ENCODE measurements around the gene PERM1. TPM values are rescaled to one million over a fixed set of nuclear protein-coding genes. Genes with fewer than 3 reads are reported as not detected.

PERM1 gene
- total RNA-seq, 4 donors from 2014 or later: 0.39 to 1.9 (median 1.4) TPM; not detected in 1

- no peak overlapping the region for H3K4me3 ChIP-seq
- ATAC-seq: no peak
- H3K4me1 ChIP-seq: peaks cover 0 to 20% (median 13%) of the 10 kb centered on the region in 3 donors
- 73 to 75% methylated on average over 14 to 15 of the region's 15 CpGs for WGBS, 2 donors (ENCODE audit: low coverage in 1 of 2)
- H3K9me3 ChIP-seq: no peaks in the 10 kb centered on the region
- TF ChIP-seq POLR2A (IDR thresholded peaks at IDR 0.05) (no peak), EP300 (IDR thresholded peaks at IDR 0.05) (no peak), POLR2AphosphoS5 (IDR thresholded peaks at IDR 0.05) (no peak), CTCF (IDR thresholded peaks at IDR 0.05) (no peak)
- H3K36me3 ChIP-seq: peaks cover 0 to 5% of the 10 kb centered on the region in 2 donors
- H3K27me3 ChIP-seq: peaks cover 74% of the 10 kb centered on the region
- no peak overlapping the region for H3K27ac ChIP-seq
These were observed 12.5 kb downstream of the PERM1 start for GRCh38 chr1:969260-969855.

- peaks cover 0 to 20% (median 13%) of the 10 kb centered on the region in 3 donors for H3K4me1 ChIP-seq
- no peaks in the 10 kb centered on the region for H3K9me3 ChIP-seq
- H3K27me3 ChIP-seq: peaks cover 57% of the 10 kb centered on the region
- H3K36me3 ChIP-seq: peaks cover 0 to 21% of the 10 kb centered on the region in 2 donors
- H3K27ac ChIP-seq: no peak overlapping the region
- 30% methylated on average over 2 of the region's 23 CpGs; no CpG with 5 or more reads in 1 of the 2 donors for WGBS, 2 donors (ENCODE audit: low coverage in 1 of 2)
- no peak overlapping the region for H3K4me3 ChIP-seq
- no peak for ATAC-seq
- no peak for TF ChIP-seq POLR2A (IDR thresholded peaks at IDR 0.05)
- no peak for TF ChIP-seq CTCF (IDR thresholded peaks at IDR 0.05)
- no peak for TF ChIP-seq EP300 (IDR thresholded peaks at IDR 0.05)
- TF ChIP-seq POLR2AphosphoS5 (IDR thresholded peaks at IDR 0.05): no peak
These were observed 14.2 kb downstream of the PERM1 start for GRCh38 chr1:967466-968343.

GRCh38 chr1:966704-967300 is 15.1 kb downstream of the PERM1 start:
- Histone ChIP-seq H3K27ac (peak overlapping the region in 3 of 4 donors; percentile 67 to 72 (median 69)), H3K36me3 (peaks cover 0 to 30% of the 10 kb centered on the region in 2 donors), H3K4me3 (peak overlapping the region; percentile 35 to 64), H3K4me1 (peaks cover 0 to 21% (median 13%) of the 10 kb centered on the region in 3 donors), H3K9me3 (no peaks in the 10 kb centered on the region), H3K27me3 (peaks cover 48% of the 10 kb centered on the region)
- peak in 1 of 2 donors; percentile 27 for TF ChIP-seq POLR2A (IDR thresholded peaks at IDR 0.05)
- TF ChIP-seq EP300 (IDR thresholded peaks at IDR 0.05): no peak
- ATAC-seq: peak; percentile 76
- no CpG with 5 or more reads among the region's 60 CpGs for WGBS, 2 donors (ENCODE audit: low coverage in 1 of 2)

GRCh38 chr1:966135-966703 is 15.7 kb downstream of the PERM1 start, which contains the start of gene PLEKHN1:
TSS of gene PLEKHN1 (plus strand) at chr1:966482. CDS start at chr1:966532, 50 bp downstream.
- Histone ChIP-seq H3K4me1 (peaks cover 0 to 27% (median 13%) of the 10 kb centered on the region in 3 donors), H3K36me3 (peaks cover 0 to 31% of the 10 kb centered on the region in 2 donors), H3K27ac (peak within 1 kb of the TSS in 3 of 4 donors; percentile 67 to 72 (median 69)), H3K4me3 (peak within 1 kb of the TSS; percentile 35 to 64), H3K27me3 (peaks cover 42% of the 10 kb centered on the region), H3K9me3 (no peaks in the 10 kb centered on the region)
- peak; percentile 19 for ATAC-seq
- no CpG with 5 or more reads among the region's 31 CpGs for WGBS, 2 donors (ENCODE audit: low coverage in 1 of 2)
- TF ChIP-seq EP300 (IDR thresholded peaks at IDR 0.05) (no peak), POLR2AphosphoS5 (IDR thresholded peaks at IDR 0.05) (no peak), CTCF (IDR thresholded peaks at IDR 0.05) (no peak), POLR2A (IDR thresholded peaks at IDR 0.05) (no peak)

All from gastroesophageal sphincter (tissue), 4 donors.